Measurements from ENCODE around the gene GRIK4. TPM values are rescaled to one million over a fixed set of nuclear protein-coding genes. Genes with fewer than 3 reads are reported as not detected.

The GRIK4 gene
- total RNA-seq, 2 donors from 2014 or later: 0.15 to 0.20 TPM

- ATAC-seq: no peak
- no peak for DNase-seq
- intact Hi-C loops (cut with DNase I, micrococcal nuclease): loop anchor here in 1 of 2 donors (10.0 kb wide), 1 partner anchor 165 kb away; no protein-coding TSS in a partner anchor
These were observed 7.9 kb downstream of the GRIK4 start for GRCh38 chr11:120519474-120519873.

DNA sequence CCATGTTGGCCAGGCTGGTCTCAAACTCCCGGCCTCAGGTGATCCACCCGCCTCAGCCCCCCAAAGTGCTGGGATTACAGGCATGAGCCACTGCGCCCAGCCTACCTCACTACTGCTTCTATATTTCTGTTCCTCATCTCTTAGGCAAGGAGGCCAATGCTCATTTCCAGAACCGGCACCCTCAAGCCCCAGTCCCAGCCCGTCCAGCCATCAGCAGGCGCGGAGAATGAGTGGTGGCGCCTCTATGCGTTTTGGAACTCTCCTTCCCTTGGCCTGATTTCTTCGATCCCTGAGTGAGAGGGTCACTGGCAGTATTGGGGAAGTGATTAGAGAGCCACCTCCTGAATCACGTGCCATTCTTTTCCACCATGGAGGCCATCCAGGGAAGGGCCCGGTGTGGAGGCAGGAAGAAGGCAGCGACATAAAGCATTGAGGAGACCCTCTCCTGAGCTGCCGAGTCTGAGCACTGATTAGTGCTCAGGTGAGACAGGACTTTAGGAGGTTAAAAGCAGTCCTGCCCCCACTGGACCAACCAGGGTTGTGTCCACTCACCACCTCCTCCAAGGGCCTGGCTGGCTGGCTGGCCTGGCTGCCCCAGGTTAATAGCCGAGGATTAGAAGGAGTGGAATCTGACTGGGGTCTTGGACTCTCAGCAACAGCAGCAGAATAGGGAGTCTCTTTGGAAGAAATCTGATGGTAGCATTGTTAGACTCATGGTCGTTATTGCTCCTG, 8.7 kb downstream of the GRIK4 start:
- ATAC-seq (no peak), DNase-seq (no peak)
- intact Hi-C loops (cut with DNase I, micrococcal nuclease): no loop called here

- intact Hi-C loops (cut with DNase I, micrococcal nuclease): no loop called here
- DNase-seq: no peak
- no peak for ATAC-seq
These were observed 9.6 kb downstream of the GRIK4 start for GRCh38 chr11:120521176-120521575.

DNA sequence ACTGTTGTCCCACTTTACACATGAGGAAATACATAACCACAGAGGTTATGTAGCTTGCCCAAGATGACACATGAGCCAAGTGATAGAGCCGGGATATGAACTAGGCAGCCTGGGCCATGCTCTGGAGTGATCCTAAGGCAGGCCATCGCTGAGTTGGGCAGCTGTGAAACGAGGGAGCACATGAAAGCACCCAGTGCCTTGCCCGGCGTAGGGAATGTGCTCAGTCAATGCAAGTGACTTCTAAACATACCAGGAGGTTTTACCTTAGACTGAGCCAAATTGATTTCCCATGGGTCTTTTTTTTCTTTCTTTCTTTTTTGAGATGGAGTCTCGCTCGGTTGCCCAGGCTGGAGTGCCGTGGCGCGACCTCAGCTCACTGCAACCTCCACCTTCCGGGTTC, 10.5 kb downstream of the GRIK4 start:
- intact Hi-C loops (cut with DNase I, micrococcal nuclease): no loop called here
- no peak for DNase-seq
- no peak for ATAC-seq

GRCh38 chr11:120522736-120523135, 11.2 kb downstream of the GRIK4 start:
- intact Hi-C loops (cut with DNase I, micrococcal nuclease): no loop called here
- ATAC-seq (no peak), DNase-seq (no peak)

DNA sequence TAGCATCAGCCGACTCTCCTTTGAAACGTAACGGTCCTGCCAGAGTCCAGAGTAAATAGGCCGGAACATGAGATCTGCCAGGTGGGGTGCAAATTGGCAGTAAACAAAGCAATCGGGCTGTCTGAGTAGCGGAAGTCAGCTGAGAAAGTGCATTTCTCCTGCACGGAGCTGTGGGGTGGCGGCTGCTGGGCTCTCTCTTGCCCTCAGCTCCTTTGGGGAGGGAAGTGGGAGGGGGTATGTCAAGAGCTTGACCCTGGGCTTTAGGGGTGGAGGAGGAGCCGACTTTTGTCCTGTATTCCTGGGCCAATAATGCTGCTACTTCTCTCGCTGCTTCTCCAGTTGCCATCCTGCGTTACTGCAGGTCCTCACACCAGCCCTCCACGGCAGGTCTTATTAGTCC, 11.6 kb downstream of the GRIK4 start:
- DNase-seq (no peak), ATAC-seq (no peak)
- intact Hi-C loops (cut with DNase I, micrococcal nuclease): no loop called here

- ATAC-seq (no peak), DNase-seq (no peak)
- intact Hi-C loops (cut with DNase I, micrococcal nuclease): no loop called here
These were observed 13.1 kb downstream of the GRIK4 start for GRCh38 chr11:120524536-120525085.

- peak; percentile 94 for ATAC-seq
- DNase-seq: peak in 1 of 2 donors; percentile 41
These were observed 14.0 kb downstream of the GRIK4 start for GRCh38 chr11:120525261-120526171.

GRCh38 chr11:120526241-120526640, 14.7 kb downstream of the GRIK4 start:
- ATAC-seq (no peak), DNase-seq (no peak)
- intact Hi-C loops (cut with DNase I, micrococcal nuclease): no loop called here

More at GRCh38 chr11:120525261-120526171, 14.0 kb downstream of the GRIK4 start:
- intact Hi-C loops (cut with DNase I, micrococcal nuclease): no loop called here

GRCh38 chr11:120527111-120527761, 15.7 kb downstream of the GRIK4 start:
- no peak for DNase-seq
- intact Hi-C loops (cut with DNase I, micrococcal nuclease): no loop called here
- ATAC-seq: no peak

DNA sequence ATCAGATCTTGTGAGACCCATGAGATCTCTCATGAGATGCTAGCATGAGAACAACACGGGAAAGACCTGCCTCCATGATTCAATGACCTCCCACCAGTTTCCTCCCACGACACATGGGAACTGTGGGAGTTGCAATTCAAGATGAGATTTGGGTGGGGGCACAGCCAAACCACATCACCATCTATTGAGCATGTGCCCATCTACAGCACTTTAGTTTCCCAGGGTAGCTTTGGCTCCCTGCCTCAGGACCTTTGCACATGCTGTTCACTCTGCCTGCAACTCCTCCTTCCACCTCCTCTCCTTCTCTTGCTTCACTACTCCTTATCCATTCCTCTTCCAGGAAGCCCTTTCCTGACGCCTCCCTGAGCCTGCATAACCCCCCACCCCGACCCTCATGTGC, 17.2 kb downstream of the GRIK4 start:
- DNase-seq: no peak
- no peak for ATAC-seq
- intact Hi-C loops (cut with DNase I, micrococcal nuclease): no loop called here

GRCh38 chr11:120529214-120529613, 17.7 kb downstream of the GRIK4 start:
- intact Hi-C loops (cut with DNase I, micrococcal nuclease): no loop called here
- no peak for DNase-seq
- no peak for ATAC-seq

- intact Hi-C loops (cut with DNase I, micrococcal nuclease): no loop called here
- ATAC-seq (no peak), DNase-seq (no peak)
These were observed 18.4 kb downstream of the GRIK4 start for GRCh38 chr11:120529911-120530310.

- DNase-seq (no peak), ATAC-seq (no peak)
- intact Hi-C loops (cut with DNase I, micrococcal nuclease): no loop called here
These were observed 20.7 kb downstream of the GRIK4 start for GRCh38 chr11:120532082-120532831.

GRCh38 chr11:120532832-120533196, 21.3 kb downstream of the GRIK4 start:
- ATAC-seq (no peak), DNase-seq (no peak)
- intact Hi-C loops (cut with DNase I, micrococcal nuclease): no loop called here

DNA sequence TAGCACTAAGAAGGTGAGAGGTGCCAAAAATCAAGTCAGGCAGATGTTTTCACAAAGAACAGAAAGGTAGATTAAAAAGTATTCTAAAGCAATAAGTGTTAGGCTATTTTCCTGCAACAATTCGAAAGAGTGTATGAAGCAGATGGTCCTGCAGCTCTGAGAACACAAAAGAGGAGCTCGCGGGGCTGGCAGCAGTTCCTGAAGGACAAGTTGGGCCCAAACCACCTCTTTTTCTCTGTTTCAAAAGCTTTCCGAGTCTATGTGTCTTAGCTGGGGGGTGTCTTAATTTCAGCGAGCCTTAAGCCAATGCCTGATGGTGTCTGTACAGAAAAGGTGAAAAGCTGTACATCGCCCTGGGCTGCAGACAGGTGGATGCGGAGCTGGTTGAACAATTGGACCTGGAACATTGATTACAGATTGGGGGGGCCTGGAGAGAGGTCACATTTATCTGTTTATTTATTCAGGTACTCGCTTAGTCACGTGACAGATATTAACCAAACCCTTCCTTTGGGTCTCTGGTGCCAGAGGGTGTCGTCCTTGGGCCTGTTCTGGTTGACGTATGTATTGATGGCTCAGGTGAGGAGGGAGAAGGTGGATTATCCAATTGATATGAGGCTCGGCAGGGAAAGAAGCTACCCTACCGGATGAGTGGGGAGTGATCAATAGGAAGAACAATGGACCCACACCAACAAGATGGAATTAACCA, 24.7 kb downstream of the GRIK4 start:
- intact Hi-C loops (cut with DNase I, micrococcal nuclease): no loop called here
- DNase-seq (no peak), ATAC-seq (no peak)

GRCh38 chr11:120536797-120537169, 25.2 kb downstream of the GRIK4 start:
- no peak for DNase-seq
- ATAC-seq: no peak
- intact Hi-C loops (cut with DNase I, micrococcal nuclease): no loop called here

DNA sequence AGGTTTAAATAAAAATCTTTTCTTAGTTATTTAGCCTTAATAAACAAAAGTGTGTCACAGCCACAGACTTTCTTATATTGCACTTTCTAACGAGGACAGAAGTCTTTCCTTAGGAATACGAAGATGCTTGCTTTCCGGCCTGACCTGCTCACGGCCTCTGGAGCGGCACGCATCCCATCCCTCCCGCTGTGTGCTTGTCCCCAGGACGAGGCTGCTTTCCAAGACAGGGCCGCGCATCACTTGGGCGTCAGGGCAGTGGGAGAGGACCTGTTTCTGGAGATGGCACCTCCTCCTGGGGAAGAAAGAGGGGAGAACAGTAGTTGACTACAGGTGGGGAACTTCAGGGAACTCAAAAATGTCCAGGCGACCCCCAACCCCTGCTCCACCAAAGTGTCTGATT, 26.4 kb downstream of the GRIK4 start:
- DNase-seq: no peak
- ATAC-seq: no peak
- intact Hi-C loops (cut with DNase I, micrococcal nuclease): no loop called here
